ENCODE data around the gene UBE2D1.

Gene UBE2D1

DNA sequence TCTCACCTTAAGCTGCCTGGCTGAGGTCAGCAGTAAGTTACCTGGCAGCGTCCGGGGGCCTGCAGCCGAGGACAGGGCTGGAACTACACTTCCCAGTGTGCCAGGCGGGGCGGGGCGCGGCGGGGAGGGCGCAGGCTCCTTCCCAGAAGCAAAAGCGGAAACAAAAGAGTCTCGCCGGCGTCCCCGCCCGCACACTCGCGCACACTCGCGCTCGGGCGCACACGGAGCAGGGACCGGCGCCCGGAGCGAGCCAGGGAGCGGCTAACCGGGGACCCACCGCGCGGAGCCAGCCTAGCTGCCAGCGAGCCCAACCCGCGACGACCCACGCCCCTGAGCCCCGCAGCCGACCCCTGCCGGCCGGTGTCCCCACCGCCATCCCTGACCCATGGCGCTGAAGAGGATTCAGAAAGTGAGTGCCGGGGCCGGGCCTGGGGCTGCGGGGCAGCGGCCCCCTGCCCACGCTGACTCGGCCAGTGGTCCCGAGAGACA, at the start of gene UBE2D1:
Gene UBE2D1 (plus strand): TSS at position 190 of the 489 bp plus-strand sequence. CDS start 196 bp downstream, at position 386.
- DNase-seq = peak; percentile 87 to 90

- peak in 1 of 2 donors; percentile 22 for DNase-seq
Measured at GRCh38 chr10:58291538-58292174, 43.1 kb upstream of the UBE2D1 start.

- DNase-seq = no peak
Measured at GRCh38 chr10:58293989-58294388, 40.8 kb upstream of the UBE2D1 start.

DNA sequence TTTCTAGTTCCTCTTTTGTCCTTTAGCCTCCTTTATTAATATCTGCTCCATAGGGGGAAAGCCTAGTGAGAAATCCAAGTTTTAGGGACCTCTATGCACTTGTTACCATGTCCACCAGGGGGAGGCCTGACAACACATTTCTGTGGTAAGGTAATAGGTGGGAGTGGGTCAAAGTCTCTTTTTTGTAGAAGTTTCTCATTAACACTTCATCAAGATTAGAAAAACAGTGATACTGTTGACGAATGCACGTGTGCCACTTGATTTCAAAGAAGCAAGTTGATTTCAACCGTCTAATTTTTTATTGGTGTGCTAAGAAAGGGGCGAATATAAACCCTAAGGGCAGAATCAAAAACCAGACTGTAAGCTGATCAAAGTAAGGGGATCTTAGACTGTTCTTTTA, 35.2 kb upstream of the UBE2D1 start:
- peak; percentile 59 to 65 for DNase-seq

DNA sequence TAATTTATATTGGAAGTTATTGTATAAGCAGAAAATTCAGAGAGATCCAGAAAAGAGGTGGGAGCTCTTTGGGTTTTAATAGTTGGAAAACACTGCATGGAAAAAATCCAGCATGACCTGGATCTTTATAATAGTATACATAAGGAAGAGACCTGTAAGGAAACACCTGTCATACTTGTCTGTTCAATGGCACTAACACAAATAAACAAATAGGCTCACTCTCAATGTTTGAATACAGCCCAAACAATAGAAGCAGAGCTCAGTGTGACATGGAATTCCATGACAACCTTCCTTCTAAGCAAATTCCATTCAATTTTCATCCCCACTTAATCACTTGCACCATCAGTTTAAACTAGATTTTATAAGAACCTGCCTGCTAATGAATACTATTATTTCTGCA, 34.1 kb upstream of the UBE2D1 start:
- no peak for DNase-seq

- no peak for DNase-seq
Measured at GRCh38 chr10:58302254-58302653, 32.6 kb upstream of the UBE2D1 start.

DNA sequence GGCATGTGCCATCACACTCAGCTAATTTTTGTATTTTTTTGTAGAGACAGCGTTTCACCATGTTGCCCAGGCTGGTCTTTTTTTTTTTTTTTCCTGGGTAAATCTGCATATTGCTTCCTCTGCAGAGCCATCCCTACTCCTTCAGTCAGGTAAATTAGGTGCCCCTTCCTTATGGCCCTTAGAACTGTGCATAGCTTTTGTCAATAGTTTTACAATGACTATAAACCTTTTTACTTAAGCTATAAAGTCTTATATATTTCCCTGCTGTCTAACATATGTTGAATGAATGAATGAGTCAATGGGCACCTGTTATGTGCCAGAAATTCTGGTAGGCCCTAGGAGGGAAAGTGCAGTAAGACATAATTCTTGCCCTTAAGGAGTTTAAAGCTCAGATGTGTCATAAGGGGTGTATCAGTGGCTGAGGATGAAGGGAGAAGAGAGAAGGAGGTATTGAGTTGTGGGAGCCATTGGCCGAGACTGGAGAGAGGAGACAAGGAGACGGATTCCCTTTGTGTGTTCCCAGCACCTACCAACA, 30.6 kb upstream of the UBE2D1 start:
- no peak for DNase-seq

- no peak for DNase-seq
Measured at GRCh38 chr10:58305821-58306220, 29.0 kb upstream of the UBE2D1 start.

- DNase-seq = no peak
Measured at GRCh38 chr10:58307676-58308075, 27.1 kb upstream of the UBE2D1 start.

- DNase-seq = no peak
Measured at GRCh38 chr10:58311026-58311425, 23.8 kb upstream of the UBE2D1 start.

DNA sequence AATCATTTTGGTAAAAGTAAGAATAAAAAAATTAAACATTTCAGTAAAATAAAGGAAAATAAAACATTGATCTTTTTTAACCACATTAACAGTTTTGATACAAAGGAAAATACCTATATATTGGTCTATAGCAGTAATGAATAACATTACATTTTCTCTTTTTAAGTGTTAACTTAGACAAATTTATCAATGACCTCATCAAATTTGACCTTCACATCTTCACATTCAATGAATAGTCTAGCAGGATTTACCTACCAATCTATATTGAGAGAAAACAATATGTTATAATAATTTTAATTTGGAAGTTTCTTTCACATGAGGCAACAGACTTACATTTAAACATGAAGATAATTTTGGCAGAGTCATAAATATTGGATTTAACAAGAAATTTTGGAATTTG, 17.9 kb upstream of the UBE2D1 start:
- DNase-seq = no peak

- DNase-seq = no peak
Measured at GRCh38 chr10:58318346-58318745, 16.5 kb upstream of the UBE2D1 start.

DNA sequence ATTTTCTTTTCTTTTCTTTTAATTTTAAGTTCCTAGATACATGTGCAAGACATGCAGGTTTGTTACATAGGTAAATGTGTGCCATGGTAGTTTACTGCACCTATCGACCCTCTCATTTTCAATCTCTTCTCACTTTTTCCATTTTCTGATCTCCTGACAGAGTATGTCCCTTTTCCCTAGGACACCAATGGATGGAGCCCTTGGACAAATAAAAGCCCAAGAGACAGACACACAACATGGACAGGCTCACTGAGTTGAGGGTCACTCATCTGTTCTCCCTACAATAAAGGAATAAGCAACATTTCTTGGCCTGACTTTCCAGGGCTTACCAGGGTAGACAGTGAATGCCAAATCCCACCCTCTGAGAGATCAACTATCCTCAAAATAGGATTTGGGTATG, 15.2 kb upstream of the UBE2D1 start:
- no peak for DNase-seq

DNA sequence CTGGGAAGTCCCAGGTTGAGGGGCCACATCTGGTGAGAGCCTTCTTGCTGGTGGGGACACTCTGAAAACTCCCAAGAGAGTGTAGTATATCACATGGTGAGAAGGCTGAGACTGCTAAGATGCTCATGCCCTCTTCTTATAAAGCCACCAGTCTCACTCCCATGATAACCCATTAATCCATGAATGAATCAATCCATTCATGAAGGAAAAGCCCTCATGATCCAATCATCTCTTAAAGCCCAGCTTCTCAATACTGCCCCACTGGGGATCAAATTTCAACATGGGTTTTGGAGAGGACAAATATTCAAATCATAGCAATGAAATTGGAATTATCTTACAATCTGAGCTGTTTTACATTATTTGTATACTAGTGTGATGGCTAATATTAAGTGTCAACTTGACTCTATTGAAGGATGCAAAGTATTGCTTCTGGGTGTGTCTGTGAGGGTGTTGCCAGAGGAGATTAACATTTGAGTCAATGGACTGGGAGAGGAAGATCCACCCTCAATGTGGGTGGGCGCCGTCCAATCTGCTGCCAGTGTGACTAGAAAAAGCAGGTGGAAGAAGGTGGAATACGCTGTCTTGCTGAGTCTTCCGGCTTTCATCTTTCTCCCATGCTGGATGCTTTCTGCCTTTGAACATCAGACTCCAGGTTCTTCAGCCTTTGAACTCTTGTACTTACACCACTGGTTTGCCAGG, 14.3 kb upstream of the UBE2D1 start:
- DNase-seq = no peak

- no peak for DNase-seq
Measured at GRCh38 chr10:58322072-58322834, 12.6 kb upstream of the UBE2D1 start.

DNA sequence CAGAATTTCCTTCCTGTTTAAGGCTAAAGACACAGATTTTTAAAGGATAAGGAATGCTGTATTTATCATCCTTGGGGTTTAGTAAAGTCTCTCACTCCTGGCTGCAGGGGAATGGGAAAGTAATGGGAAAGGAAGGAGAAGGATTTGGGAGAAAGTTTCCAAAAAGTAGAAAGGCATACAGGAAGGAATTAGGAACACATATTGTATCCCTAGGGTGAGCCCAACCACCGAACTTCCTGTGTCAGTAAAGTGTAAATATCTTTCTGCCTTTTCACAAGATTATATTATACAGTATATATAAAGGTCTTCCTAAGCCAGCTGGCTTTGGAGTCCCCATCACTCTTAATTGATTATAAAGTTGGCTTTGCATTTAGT, 12.0 kb upstream of the UBE2D1 start:
- DNase-seq = no peak

GRCh38 chr10:58326967-58327381, 7.8 kb upstream of the UBE2D1 start:
- DNase-seq = no peak

DNA sequence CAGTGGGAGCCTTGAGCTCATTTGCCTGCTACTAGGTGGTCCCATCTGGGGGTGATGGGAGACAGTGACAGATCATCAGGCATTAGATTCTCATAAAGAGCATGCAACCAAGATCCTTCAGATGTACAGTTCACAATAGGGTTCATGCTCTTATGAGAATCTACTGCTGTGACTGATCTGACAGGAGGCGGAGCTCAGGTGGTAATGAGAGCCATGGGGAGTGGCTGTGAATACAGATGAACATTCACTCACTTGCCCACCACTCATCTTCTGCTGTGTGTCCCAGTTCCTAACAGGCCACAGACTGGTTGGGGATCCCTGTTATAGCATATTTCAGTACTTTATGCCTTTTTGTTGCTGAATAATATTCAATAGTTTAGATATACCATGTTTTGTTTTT, 6.6 kb upstream of the UBE2D1 start:
- no peak for DNase-seq

GRCh38 chr10:58330431-58330830, 4.4 kb upstream of the UBE2D1 start:
- no peak for DNase-seq

GRCh38 chr10:58331646-58332045, 3.2 kb upstream of the UBE2D1 start:
- DNase-seq = no peak

DNA sequence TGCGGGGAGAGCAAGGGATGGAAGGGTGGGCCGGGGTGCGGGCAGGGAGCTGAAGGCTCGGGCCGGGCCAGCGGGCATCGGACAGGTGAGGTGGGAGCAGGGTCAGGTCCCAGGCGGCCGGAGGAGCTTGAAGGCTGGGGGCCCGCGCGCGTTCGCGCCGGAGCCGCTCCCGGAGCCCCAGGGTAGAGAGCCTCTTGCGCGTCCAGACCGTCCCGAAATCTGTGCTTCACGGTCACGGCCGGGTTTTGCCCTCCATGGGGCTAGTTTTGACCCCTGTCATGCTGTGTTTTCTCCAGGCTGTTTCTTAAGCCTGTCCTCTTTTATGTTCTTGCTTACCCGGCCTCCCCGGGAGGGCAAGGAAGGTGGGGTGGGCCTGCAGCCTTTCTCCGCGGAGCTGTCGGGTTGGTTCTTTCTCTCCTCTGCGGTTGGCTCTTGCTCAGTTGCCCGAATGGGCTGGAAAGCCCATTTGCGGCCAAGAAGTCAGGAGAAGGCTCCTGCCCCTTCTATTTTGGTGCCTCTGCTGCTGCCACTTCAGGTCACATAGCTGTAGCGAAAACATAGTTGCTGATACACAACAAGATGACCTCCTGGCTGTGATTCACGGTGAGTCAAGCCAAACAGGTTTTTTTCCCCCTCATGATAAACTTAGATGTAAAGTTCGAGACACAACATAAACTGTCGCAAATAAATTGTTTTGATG, 650 bp downstream of the UBE2D1 start:
- peak; percentile 18 to 22 for DNase-seq

GRCh38 chr10:58336242-58336641, 1.4 kb downstream of the UBE2D1 start:
- DNase-seq = no peak

DNA sequence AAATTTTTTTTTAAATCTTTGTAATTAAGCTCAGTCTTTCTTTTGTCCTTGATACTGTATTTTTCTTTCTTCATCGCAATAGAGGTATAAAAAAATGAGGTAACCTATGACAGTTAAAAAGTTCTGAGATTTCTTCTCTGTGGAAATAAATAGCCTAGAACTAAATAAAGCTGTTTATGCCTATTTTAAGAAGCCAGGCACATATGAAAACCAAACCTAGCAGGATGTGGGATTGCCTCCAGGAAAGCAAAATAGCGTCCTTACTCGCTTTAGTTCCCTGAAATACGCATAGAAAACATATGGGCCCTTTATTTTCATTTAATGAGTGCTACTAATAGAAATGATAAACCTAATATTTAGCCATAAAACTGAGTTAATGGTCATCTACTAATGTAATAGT, 6.6 kb downstream of the UBE2D1 start:
- DNase-seq = no peak

All from stimulated activated CD4-positive, alpha-beta T cell treated with anti-CD3 and anti-CD28 coated beads, Interleukin-2, amount 100 ng/mL, for 24 hours (primary cell).